DND-41 (cell line): ENCODE results near the gene VAMP2.

Source experiments
- ATAC-seq: fragments of 200-7000 bp; cut with Tn5 transposase; 3 replicates; pipeline ENCODE4 v1.9.1; 2021; ENCODE audit warnings: low read depth; ENCODE audit not compliant: insufficient read depth
- DNase-seq: peaks from one replicate; pipeline ENCODE4 v3.0.0-alpha.2; 2020
- H2AFZ ChIP-seq: 2 replicates; pipeline ENCODE4 v1.6.0; 2012; ENCODE audit warnings: low read depth, low read length
- H3K27ac ChIP-seq: 2 replicates; pipeline ENCODE4 v1.5.1; 2012; ENCODE audit warnings: low read length, inconsistent platforms
- H3K27me3 ChIP-seq: fragments of 200-600 bp; sonication (generic); 2 replicates; pipeline ENCODE4 v1.6.0; 2012; ENCODE audit warnings: low read length, mild to moderate bottlenecking, inconsistent platforms; ENCODE audit not compliant: insufficient read depth, poor library complexity
- H3K36me3 ChIP-seq: 2 replicates; pipeline ENCODE4 v1.5.1; 2012; ENCODE audit warnings: low read length, inconsistent platforms; ENCODE audit not compliant: insufficient read depth
- H3K4me1 ChIP-seq: 2 replicates; pipeline ENCODE4 v1.5.1; 2012; ENCODE audit warnings: mild to moderate bottlenecking, low read length; ENCODE audit not compliant: insufficient read depth
- H3K4me2 ChIP-seq: 2 replicates; pipeline ENCODE4 v1.6.0; 2012; ENCODE audit warnings: mild to moderate bottlenecking, moderate library complexity, low read length, inconsistent platforms; ENCODE audit not compliant: insufficient read depth
- H3K4me3 ChIP-seq, 2 experiments: fragments of 200-600 bp in 1 of 2; shearing (Covaris generic) in 1 of 2; 2 replicates each; pipeline ENCODE4 v1.5.1; 2012 to 2016; ENCODE audit warnings: inconsistent platforms in 2 of 2, low read length in 2 of 2, mild to moderate bottlenecking in 2 of 2, low read depth in 1 of 2, moderate library complexity in 1 of 2
- H3K79me2 ChIP-seq: 2 replicates; pipeline ENCODE4 v1.6.0; 2012; ENCODE audit warnings: low read length, inconsistent platforms; ENCODE audit not compliant: insufficient read depth
- H3K9ac ChIP-seq: 2 replicates; pipeline ENCODE4 v1.6.0; 2012; ENCODE audit warnings: low read depth, mild to moderate bottlenecking, inconsistent platforms, low read length, moderate library complexity
- H3K9me3 ChIP-seq: 2 replicates; pipeline ENCODE4 v1.5.1; 2012; ENCODE audit warnings: low read length, moderate library complexity, mild to moderate bottlenecking, inconsistent platforms; ENCODE audit not compliant: insufficient read depth, severe bottlenecking
- H4K20me1 ChIP-seq: 2 replicates; pipeline ENCODE4 v1.6.0; 2012; ENCODE audit warnings: low read length; ENCODE audit not compliant: insufficient read depth
- EZH2 ChIP-seq: IDR thresholded peaks from 3 replicates; pipeline ENCODE4 v1.6.1; 2012; ENCODE audit warnings: borderline replicate concordance, low read depth, mild to moderate bottlenecking, moderate library complexity, low read length, inconsistent platforms; ENCODE audit not compliant: severe bottlenecking
- TF ChIP-seq, protein P1 (sequence below): IDR thresholded peaks from 2 replicates; pipeline ENCODE4 v1.5.1; 2012; ENCODE audit warnings: borderline replicate concordance, low read length, moderate library complexity, mild to moderate bottlenecking; ENCODE audit not compliant: poor library complexity, severe bottlenecking; ENCODE audit errors: extremely low read depth

Gene VAMP2

DNA sequence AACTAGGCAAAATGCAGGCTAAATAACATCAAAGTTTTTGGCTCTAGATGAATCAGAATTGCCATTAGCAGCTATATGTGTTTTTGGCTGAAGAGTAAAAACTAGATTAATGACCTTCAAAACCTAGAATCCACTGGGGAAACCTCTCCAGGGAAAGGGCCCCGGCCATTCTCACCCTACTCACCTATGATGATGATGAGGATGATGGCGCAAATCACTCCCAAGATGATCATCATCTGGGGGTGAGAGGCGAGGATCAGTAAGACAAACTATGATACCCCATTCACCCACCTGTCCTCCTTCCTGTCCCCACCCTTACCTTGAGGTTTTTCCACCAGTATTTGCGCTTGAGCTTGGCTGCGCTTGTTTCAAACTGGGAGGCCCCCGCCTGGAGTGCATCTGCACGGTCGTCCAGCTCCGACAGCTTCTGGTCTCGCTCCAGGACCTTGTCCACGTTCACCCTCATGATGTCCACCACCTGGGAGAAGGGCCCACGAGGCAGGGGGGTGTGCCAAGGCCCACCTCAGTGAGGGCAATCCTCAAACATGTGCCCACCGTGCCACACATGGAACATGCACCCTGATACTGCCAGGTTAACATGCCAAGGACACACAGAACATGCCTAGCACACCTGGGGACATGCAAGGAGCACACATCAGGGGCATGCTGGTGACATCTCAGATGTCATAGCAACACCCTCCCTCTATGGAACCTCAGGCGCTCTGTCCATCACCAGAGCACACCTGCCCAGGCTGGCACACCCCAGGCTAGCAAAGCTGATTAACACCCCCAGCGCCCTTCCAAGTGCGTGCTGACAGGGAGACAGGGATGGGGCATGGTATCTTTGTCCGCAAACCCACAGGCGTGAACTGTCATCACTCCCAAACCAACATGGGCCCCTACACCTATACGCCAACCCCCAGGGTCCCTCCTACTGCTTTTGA is 1.2 kb downstream of the VAMP2 start:
- Histone ChIP-seq H3K4me3 (peak overlapping the region; percentile 99; a peak in 3 of 4 replicates), H3K27ac (peak overlapping the region; percentile 94), H3K4me2 (peak overlapping the region; percentile 97), H4K20me1 (peaks cover 26% of the 10 kb centered on the region), H3K79me2 (peaks cover 41% of the 10 kb centered on the region), H3K9ac (peak overlapping the region; percentile 100), H3K27me3 (no peaks in the 10 kb centered on the region), H3K4me1 (peaks cover 73% of the 10 kb centered on the region), H3K36me3 (peaks cover 39% of the 10 kb centered on the region), H3K9me3 (no peaks in the 10 kb centered on the region), H2AFZ (no peak overlapping the region)
- DNase-seq (no peak), ATAC-seq (no peak)
- no peak for TF ChIP-seq EZH2
- TF ChIP-seq, protein P1, sequence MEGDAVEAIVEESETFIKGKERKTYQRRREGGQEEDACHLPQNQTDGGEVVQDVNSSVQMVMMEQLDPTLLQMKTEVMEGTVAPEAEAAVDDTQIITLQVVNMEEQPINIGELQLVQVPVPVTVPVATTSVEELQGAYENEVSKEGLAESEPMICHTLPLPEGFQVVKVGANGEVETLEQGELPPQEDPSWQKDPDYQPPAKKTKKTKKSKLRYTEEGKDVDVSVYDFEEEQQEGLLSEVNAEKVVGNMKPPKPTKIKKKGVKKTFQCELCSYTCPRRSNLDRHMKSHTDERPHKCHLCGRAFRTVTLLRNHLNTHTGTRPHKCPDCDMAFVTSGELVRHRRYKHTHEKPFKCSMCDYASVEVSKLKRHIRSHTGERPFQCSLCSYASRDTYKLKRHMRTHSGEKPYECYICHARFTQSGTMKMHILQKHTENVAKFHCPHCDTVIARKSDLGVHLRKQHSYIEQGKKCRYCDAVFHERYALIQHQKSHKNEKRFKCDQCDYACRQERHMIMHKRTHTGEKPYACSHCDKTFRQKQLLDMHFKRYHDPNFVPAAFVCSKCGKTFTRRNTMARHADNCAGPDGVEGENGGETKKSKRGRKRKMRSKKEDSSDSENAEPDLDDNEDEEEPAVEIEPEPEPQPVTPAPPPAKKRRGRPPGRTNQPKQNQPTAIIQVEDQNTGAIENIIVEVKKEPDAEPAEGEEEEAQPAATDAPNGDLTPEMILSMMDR, result no peak

DNA sequence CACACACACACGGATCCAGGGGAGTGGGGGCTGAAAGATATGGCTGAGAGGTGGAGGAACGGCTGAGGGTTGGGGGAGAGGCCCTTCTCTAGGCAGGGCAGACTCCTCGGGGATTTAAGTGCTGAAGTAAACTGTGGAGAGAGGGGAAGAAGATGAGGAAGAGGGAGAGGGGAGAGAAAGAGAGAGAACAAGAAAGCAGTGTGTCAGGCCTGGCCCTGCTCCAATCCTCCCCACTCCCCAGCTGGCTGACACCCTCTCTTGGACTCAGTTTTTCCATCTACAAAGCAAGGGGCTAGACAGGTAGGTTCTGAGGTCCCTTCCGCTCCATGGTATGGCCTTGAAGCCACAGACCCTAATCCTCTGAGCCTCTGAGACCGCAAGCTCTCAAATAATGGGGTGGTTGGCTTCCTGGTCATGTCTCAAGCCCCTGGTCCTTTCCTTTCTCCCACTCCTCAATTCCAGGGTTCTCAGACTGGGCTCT is 2.0 kb downstream of the VAMP2 start:
- H3K36me3 ChIP-seq, result peaks cover 39% of the 10 kb centered on the region
- H3K27ac ChIP-seq, result peak overlapping the region; percentile 94
- H3K4me1 ChIP-seq, result peaks cover 77% of the 10 kb centered on the region
- H2AFZ ChIP-seq, result no peak overlapping the region
- DNase-seq, result no peak
- H3K27me3 ChIP-seq, result no peaks in the 10 kb centered on the region
- H3K9me3 ChIP-seq, result no peaks in the 10 kb centered on the region
- peak overlapping the region; percentile 97 for H3K4me2 ChIP-seq
- peak overlapping the region; percentile 100 for H3K9ac ChIP-seq
- H3K79me2 ChIP-seq, result peaks cover 41% of the 10 kb centered on the region
- peaks cover 26% of the 10 kb centered on the region for H4K20me1 ChIP-seq
- no peak for TF ChIP-seq EZH2
- TF ChIP-seq, protein P1, result no peak
- peak overlapping the region in 1 of 2 experiments; percentile 99; a peak in 2 of 4 replicates for H3K4me3 ChIP-seq
- no peak for ATAC-seq

DNA sequence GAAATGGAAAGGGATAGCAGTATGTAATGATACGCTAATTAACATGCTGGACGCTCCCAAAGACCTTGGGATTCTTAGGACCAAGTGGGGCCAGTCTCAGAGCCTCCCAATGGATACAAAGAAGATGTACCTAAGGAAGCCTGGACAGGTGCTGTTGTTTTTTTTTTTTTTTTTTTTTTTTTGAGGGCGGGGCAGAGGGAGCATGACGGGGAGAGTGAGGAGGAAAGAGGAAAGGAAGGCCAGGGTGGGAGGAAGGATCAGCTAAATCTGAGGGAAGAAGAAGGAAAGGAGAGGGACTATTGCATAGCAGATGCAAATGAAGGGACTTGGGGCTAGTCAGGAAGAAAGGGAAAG is 2.5 kb downstream of the VAMP2 start:
- Histone ChIP-seq H3K9me3 (no peaks in the 10 kb centered on the region), H3K4me1 (peaks cover 83% of the 10 kb centered on the region), H3K4me2 (0 out of 2 replicates have a peak overlapping the region, but pooled peaks have one; percentile 3), H3K4me3 (no peak overlapping the region), H3K27me3 (no peaks in the 10 kb centered on the region), H3K79me2 (peaks cover 41% of the 10 kb centered on the region), H3K36me3 (peaks cover 39% of the 10 kb centered on the region), H2AFZ (no peak overlapping the region), H3K9ac (no peak overlapping the region), H4K20me1 (peaks cover 26% of the 10 kb centered on the region), H3K27ac (no peak overlapping the region)
- no peak for TF ChIP-seq EZH2
- TF ChIP-seq, protein P1, result no peak
- no peak for DNase-seq
- no peak for ATAC-seq
